ENCODE data around the gene SLC25A51. TPM values are rescaled to one million over a fixed set of nuclear protein-coding genes. Genes with fewer than 3 reads are reported as not detected.

Gene SLC25A51
- total RNA-seq, 1 experiment from 2014 or later = 12.9 TPM

GRCh38 chr9:37914154-37914551 is 10.2 kb upstream of the SLC25A51 start:
- H3K9me3 ChIP-seq (ENCODE audit: control insufficient read depth, low read depth, low read length) = no peaks in the 10 kb centered on the region
- no peaks in the 10 kb centered on the region for H3K79me1 ChIP-seq (ENCODE audit: insufficient read depth, low read depth, low read length, poor library complexity, severe bottlenecking)
- H4K5ac ChIP-seq (ENCODE audit: insufficient read length, low read depth, low read length) = no peak overlapping the region
- H3K56ac ChIP-seq (ENCODE audit: insufficient read length, low read depth, low read length) = no peak overlapping the region
- no peak overlapping the region for H2BK20ac ChIP-seq (ENCODE audit: low read depth, low read length, poor library complexity, severe bottlenecking)
- H3K9me3 Mint-ChIP-seq = no peaks in the 10 kb centered on the region
- no peak overlapping the region for H3K14ac ChIP-seq (ENCODE audit: insufficient read depth, low read length)
- H3K4ac ChIP-seq (ENCODE audit: low read depth, low read length) = no peak overlapping the region
- no CpG with 5 or more reads among the region's 8 CpGs for WGBS (ENCODE audit: extremely low coverage, insufficient read length, low lambda C conversion rate)
- no peak overlapping the region for H2BK5ac ChIP-seq (ENCODE audit: insufficient read length, low read length)
- H3K4me2 ChIP-seq (ENCODE audit: insufficient read depth, insufficient read length, low read length) = no peak overlapping the region
- H2BK12ac ChIP-seq (ENCODE audit: insufficient read length, low read depth, low read length) = no peak overlapping the region
- TF ChIP-seq CTCF (conservative IDR thresholded peaks at IDR 0.05) = no peak
- DNase-seq = no peak
- no peaks in the 10 kb centered on the region for H3K4me1 ChIP-seq (ENCODE audit: insufficient read depth, low read length)
- H3K27me3 ChIP-seq (ENCODE audit: insufficient read depth, low read length) = no peaks in the 10 kb centered on the region
- no peak overlapping the region for H3K27ac ChIP-seq (ENCODE audit: insufficient read length, low read depth, low read length)
- no peaks in the 10 kb centered on the region for H3K27me3 Mint-ChIP-seq (ENCODE audit: low read depth)
- H3K79me2 ChIP-seq (ENCODE audit: insufficient read depth, low read length) = no peaks in the 10 kb centered on the region
- H4K20me1 ChIP-seq (ENCODE audit: control insufficient read depth, insufficient read depth, insufficient read length) = no peaks in the 10 kb centered on the region
- H3K27ac Mint-ChIP-seq = no peak overlapping the region
- no peak overlapping the region for H2BK15ac ChIP-seq (ENCODE audit: low read depth, low read length)
- H2AFZ ChIP-seq (ENCODE audit: low read length) = no peak overlapping the region
- no peak overlapping the region for H3K23ac ChIP-seq (ENCODE audit: insufficient read length, low read depth, low read length)
- peaks cover 10 to 21% of the 10 kb centered on the region in 2 experiments for H3K4me1 Mint-ChIP-seq
- no peak overlapping the region for H2BK120ac ChIP-seq (ENCODE audit: low read depth, low read length, poor library complexity, severe bottlenecking)
- no peak overlapping the region for H2AK5ac ChIP-seq (ENCODE audit: insufficient read length, low read length)
- H3K9ac ChIP-seq (ENCODE audit: extremely low read depth, insufficient read length, low read length) = no peak overlapping the region
- no peak overlapping the region for H3T11ph ChIP-seq (ENCODE audit: low read length)
- no peak overlapping the region for H3K18ac ChIP-seq (ENCODE audit: insufficient read length, low read depth, low read length)
- no peak overlapping the region for H3K4me3 Mint-ChIP-seq
- no peak overlapping the region for H4K91ac ChIP-seq (ENCODE audit: insufficient read length, low read depth, low read length)
- H4K8ac ChIP-seq (replicated peaks; ENCODE audit: insufficient read length, low read depth, low read length) = no peak overlapping the region
- H3K36me3 Mint-ChIP-seq (ENCODE audit: insufficient read depth in 1 of 3, low read depth in 3 of 3) = peaks cover 0 to 8% (median 0%) of the 10 kb centered on the region in 3 experiments; a peak in 1 of 7 replicates
- no peaks in the 10 kb centered on the region for H3K23me2 ChIP-seq (ENCODE audit: insufficient read length, low read depth, low read length, poor library complexity, severe bottlenecking)

Measured in H9 (cell line).